ENCODE results near the gene SLC13A1.

DNA sequence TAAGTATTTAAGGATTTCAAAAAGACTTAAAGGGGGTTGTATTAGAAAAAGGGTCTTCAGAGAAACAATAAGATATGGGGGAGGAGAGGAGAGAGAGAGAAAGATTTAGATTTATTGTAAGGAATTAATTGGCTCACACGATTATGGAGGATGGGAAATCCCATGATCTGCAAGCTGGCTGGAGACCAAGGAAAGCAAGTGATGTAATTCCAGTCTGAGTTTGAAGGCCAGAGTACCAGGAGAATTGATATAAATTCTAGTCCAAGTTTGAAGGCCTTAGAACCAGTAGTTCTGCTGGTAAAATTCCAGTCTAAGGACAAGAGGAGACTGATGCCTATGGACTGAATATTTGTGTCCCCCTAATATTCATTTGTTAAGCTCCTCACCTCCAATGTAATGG, 20.6 kb upstream of the SLC13A1 start:
- TF ChIP-seq SIN3A (IDR thresholded peaks at IDR 0.05; ENCODE audit: borderline replicate concordance, insufficient read depth, low read length) = no peak
- TF ChIP-seq POLR2AphosphoS5 (IDR thresholded peaks at IDR 0.05; ENCODE audit: low read depth, low read length) = no peak
- no peak for TF ChIP-seq TAF1 (IDR thresholded peaks at IDR 0.05; ENCODE audit: borderline replicate concordance, insufficient read depth, low read length)

Measured in PFSK-1 (cell line).